ENCODE measurements around the gene DACT1.
"Not testable (repeated sequence)": the region's sequence is repeated elsewhere in the genome, so short reads cannot be mapped to it uniquely, and the experiment has no call there.

Gene DACT1, protein sequence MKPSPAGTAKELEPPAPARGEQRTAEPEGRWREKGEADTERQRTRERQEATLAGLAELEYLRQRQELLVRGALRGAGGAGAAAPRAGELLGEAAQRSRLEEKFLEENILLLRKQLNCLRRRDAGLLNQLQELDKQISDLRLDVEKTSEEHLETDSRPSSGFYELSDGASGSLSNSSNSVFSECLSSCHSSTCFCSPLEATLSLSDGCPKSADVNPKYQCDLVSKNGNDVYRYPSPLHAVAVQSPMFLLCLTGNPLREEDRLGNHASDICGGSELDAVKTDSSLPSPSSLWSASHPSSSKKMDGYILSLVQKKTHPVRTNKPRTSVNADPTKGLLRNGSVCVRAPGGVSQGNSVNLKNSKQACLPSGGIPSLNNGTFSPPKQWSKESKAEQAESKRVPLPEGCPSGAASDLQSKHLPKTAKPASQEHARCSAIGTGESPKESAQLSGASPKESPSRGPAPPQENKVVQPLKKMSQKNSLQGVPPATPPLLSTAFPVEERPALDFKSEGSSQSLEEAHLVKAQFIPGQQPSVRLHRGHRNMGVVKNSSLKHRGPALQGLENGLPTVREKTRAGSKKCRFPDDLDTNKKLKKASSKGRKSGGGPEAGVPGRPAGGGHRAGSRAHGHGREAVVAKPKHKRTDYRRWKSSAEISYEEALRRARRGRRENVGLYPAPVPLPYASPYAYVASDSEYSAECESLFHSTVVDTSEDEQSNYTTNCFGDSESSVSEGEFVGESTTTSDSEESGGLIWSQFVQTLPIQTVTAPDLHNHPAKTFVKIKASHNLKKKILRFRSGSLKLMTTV

DNA sequence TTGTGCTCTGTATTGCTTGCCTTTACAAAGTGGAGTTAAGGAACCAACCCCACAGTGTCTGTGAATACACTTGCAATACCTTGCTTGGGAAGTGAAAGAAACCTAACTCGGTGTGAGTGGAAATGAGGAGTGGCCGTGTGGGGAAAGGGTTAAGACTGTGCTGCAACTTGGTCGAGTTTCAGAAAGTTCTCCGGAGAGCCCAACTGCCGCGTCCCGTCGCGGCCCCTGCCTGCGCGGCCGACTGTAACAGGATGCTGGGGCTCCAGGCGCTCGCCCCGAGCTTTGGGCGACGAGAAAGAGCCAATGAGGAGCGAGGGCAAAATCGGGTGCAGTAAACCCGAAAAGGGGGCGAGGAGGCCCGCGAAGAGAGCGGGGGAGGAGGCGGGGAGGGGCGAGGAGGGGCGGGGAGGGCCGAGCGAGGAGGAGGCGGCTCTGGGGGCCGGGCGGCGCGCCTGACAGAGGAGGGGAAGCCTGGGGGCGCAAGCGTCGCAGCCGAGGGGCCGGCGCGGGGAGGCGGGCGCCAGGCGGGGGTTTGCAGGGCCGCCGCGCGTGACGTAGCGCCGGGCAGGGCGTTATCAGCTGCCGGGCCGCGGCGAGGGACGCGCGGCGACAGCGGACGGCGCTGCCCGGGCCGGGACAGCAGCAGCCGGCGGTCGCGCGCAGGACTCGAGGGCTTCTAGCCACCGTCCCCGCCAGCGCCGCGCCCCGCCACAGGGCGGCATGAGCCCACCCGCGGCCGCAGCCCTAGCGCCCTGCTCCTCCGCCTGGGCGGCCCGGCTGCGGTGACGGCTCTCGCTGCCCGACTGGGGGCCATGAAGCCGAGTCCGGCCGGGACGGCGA is at the start of gene DACT1:
Gene DACT1 (plus strand): TSS at position 572 of the 840 bp plus-strand sequence. CDS start 241 bp downstream, at position 813.
- peak; percentile 54 for DNase-seq

DNA sequence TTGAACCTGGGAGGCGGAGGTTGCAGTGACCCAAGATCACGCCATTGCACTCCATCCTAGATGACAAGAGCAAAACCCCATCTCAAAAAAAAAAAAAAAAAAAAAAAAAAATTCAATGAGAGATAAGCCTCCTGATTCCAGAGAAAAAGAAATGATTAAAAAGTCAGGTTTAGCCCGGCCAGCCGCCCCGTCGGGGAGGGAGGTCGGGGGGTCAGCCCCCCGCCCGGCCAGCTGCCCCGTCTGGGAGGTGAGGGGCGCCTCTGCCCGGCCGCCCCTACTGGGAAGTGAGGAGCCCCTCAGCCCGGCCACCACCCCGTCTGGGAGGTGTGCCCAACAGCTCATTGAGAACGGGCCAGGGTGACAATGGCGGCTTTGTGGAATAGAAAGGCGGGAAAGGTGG is 49.4 kb upstream of the DACT1 start:
- not testable (repeated sequence) for DNase-seq

DNA sequence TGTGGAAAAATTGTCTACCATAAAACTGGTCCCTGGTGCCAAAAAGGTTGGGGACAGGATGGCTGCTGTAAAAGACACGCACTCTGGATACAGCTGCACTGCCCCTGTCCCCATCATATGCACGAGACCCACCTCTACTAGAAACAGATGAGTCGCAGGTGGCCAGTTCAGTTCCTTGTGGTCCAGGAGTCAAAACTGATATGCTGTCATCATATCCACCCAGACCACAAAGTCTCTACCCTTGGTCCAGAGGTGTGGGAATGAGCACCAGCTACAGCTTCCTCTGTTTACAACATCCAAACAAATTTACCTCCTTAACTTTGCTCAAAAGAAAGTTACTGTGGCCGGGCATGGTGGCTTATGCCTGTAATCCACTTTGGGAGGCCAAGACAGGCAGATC is 43.8 kb upstream of the DACT1 start:
- no peak for DNase-seq

DNA sequence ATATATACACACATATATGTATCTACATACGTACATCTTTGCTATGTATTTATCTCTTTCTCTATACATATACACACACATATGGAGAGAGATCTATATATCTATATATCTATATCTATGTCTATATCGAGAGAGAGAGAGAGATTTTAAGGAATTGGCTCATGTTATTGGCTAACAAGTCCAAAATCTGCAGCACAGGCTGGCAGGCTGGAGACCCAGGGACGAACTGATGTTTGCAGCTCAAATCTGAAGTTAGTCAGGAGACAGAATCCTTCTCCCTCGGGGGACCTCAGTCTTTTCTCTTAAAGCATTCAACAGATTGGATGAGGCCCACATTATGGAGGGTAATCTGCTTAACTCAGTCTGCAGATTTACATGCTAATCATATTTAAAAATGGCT is 40.7 kb upstream of the DACT1 start:
- no peak for DNase-seq

DNA sequence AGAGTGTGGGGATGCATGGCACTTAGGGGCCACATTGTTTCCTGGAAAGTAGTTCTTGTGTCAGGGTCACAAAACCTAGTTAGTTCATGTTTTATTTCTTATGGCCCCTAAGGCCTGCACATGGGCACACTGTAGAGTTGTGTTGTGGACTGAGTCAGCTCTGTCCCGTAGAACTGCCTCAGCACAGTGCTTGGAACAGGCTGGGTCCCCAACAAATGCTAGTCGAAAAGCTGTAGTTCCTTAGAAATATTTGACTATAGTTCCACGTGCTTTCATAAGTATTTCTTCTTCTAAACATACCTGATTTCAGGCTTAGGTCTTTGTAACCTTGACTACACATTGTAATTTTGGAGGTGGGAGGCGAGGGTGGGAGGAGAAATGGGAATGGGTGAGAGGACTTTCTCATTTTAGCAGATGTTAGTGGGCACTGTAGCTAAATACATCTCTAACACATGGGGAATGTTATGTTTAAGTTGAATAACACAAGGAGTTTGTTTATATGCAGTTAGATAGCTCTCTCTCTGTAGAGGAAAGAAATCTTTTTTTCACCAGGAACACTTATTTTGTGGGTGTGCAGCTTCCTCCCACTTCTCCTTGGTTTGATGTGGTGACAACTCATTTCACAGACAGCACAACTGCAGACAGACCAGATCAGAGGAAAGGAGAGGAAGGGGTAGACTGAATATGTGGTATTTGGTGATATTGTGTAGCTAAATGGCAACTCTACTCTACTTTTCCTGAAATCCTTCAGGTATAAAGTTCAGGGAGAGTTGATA is 39.5 kb upstream of the DACT1 start:
- DNase-seq = no peak

DNA sequence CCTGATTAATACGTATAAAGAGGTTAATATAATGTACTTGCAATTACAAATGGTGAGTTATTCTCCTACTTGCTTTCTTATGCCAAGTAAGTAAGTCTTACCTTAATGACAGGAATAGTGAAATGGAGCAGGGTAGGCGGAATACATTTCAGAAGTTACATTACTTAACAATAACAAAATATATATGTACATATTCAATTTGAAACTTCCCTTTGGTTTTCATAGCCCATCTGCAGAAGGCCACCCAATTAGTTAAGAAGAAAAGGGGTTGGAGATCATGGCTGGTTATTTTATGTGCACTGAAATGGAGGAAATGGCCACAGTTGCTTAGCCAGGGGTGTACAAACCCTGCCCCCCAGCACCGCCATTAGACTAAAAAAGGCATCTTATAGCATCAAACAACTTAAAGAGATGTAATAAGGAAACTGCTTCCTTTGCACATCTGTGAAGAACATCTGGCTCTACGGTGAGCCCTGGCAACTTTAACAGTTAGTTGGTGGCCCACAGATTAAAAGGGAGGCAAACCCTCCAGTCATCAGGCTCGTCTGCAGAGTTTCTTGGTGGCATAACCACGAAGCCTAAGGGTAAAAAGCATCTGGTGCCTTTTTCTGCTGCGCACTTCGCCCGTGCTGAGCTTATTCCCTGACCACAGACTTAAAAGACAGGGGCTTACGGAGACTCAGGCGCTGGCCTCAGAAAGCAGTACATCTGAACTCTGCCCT is 38.8 kb upstream of the DACT1 start:
- no peak for DNase-seq

DNA sequence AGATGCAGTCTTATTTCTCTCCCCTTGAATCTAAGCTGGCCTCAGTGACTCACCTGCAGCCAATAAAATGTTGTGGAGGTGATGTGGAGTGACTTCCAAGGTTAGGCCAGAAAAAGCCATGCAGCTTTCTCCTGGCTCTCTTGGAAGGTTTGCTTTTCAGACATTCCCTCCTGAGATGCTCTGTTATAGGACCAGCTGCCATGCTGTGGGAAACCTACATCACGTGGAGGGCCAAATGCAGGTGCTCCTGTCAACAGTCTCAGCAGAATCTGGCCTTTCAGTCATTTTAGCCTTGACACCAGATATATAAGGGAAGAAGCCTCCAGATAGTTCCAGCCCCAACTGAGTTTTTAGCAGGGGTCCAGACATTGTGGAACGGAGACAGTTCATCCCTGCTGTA is 38.1 kb upstream of the DACT1 start:
- DNase-seq = no peak

DNA sequence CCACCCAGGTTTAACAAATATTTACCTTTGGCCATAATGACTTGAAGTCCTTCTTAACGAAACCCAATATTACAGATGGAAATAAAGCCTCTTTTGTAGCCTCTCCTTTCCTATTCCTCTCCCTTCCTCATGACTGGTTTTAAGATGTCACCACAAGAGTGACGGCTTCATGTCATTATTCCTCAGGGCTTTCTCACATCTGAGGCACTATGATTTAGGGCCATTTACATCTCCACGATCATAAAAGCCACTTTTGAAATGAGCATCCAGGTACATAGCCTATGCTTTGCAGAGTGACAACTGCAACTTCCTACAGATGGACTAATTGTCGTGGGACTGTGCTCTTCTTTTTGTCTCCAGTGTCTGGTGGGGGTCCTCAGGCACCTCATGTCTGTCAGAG is 32.3 kb upstream of the DACT1 start:
- DNase-seq = no peak

DNA sequence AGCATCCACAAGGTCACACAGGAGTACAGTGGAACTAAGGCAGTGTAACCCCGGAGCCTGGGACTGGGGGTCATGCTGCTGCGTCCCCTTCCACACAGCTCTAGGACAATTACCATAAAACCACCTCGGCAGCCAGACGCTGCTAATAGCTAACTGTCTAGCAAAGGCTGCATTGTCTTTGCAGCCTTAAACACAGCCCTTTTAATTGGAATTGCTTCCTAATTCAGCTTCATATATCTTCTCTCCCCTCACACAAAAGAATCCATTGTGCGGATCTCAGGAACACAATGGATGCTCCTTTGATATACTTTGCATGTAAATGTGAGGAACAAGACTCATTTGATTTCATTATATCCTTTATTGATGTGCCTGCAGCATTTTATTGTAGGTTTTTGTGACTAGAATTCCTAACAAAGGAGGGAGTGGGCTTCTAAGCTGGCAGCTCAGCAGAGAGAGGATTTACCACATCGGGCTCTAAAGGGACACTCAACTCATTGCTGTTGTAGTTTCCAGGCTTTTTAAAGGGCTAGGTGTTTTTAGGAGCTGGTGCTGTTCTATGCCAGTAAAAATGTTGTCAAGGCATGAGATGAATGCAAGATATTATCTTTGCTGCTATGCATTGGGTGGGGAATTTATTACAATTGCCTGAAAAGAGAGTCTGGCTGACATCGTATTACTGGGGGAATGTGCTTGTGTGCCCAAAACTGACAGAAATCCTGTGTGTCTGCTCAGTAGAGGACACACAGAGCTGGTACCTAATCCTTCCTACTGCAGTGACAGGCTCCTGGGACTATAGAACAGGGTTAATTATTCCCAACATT is 30.4 kb upstream of the DACT1 start:
- DNase-seq = no peak

DNA sequence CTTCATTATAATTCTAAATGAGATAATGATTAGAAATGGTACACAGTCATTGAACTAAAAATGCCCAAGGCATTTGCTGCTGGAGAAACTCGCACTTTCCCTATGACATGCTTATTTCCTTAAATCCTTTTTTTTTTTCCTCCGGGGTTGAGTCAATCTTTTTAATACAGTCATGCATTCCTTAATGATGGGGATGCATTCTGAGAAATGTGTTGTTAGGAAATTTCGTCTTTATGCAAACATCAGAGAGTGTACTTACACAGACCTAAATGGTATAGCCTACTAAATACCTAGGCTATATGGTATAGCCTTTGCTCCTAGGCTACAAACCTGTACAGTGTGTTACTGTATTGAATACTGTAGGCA is 29.8 kb upstream of the DACT1 start:
- peak; percentile 72 for DNase-seq

DNA sequence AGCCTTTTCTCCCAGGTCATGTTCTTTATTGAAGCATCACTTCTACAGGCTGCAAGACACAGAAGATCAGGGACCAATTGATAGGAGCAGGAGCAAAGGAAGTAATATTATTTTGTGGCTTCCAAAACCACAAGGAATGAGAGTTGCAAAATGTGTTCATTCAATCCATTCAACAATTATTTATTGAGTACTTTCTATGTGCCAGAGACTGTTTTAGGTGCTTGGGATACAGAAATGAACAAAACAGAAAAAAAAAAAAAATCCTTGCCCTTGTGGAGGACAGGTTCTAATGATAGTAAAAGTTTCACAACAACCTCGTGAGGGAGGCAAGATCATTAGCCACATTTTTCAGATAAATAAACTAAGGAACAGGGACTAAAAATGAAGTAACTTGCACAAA is 20.1 kb upstream of the DACT1 start:
- DNase-seq = peak; percentile 23

DNA sequence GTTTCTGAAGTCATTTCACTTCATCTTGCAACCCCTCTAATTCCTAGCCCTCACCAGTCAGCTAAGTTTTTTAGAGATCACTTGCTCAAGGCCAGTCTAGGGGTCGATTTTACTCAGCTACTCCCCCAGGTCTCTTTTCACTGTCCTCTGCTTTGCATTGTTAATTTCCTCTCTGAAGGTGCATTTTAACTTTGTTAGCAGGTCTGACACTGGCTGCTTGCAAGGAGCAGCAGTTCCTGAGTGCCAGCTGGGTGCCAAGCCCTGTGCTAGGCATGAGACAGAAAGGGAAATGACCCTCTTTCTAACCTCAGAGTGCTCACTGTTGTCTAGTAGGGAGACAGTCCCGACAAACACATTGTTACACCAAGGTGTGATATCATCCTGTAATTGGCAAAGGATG is 17.8 kb upstream of the DACT1 start:
- no peak for DNase-seq

DNA sequence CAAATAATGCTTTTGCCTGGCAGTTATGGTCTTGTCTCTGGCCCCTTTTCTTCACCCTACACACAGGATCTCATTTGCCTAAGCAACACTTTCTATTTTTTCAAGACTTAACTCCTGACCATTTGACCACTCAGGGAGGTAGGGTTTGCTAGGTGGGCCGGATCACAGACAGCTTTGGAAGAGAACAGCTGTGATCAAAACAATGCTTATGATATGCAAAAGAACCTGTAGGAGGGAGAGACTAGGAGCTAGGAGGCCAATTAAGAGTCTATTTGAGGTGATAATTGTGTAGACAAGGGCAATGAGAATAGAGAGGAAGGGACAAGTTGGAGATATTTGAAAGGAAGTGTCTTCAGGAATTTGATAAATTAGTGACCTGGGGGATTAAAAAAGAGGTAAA is 12.3 kb upstream of the DACT1 start:
- no peak for DNase-seq

DNA sequence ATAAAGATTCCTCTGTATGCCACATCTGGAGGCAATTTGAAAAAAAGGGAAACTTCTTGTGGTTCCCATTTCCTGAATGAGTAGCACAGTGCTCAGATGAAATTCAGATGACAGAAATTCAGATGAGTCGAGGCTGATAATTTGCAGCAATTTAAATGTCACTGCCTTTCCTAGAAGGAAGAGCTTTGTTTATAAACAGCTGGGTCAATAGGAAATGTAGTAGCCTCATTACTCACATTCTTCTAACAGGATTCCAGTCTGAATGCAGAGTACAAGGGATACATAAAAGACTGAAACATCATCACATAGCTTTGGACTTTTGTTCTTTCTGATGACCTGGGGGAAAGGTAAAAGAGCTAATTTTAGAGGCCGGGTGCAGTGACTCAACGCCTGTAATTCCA is 11.3 kb upstream of the DACT1 start:
- peak; percentile 79 for DNase-seq

DNA sequence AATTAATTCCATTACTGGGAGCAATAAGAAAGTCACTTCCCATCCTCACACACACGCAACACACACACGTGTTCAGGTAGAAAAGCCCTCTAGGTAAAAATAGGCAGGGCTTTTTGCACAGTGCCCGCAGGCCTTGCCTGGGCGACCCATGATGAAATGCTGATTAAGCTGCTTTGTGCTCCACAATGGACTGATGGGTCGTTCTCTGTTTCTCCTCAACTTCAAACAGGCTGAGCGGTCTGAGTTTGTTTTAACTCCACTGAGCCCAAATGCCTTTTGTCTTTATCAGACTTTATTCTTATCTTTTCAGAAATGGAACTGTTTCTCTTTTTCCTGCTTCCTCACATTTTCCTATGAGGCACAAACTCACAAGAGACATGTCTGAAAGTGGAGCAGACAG is 9.4 kb upstream of the DACT1 start:
- DNase-seq = no peak

DNA sequence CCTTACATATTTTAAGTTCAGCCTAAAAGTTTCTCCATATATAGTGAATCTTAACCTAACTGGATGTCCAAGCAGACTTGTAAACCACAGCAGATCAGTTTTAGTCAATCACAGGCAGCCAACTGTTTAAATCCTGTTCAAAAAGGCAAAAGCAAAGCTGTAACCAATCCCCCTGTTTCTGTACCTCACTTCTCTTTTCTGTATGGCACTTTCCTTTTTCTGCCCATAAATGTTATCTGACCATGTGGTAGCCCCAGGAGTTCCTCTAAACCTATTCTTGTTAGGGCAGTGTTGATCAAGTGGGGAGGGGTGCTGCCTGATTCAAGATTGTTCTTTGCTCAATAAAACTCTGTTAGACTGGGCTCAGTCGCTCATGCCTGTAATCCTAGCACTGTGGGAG is 8.5 kb upstream of the DACT1 start:
- no peak for DNase-seq

DNA sequence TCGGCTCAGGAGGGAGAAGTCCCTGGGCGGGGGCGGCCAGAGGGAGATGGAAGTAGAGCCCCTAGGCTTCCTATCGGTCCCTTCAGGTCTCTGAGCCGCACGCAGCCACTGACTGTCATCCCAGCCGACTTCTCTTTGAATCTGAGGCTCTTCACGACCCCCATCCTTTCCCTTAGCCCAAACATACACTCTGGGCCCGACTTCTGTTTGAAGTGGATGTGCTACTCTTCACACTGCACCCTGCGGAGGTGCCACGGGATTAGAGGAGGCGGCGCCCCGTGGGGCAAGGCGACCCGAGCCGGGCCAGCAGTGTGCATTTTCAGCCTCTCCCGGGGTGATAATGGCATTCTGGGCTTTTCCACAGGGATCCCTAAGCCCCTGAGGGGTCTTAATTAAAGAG is 6.0 kb upstream of the DACT1 start:
- no peak for DNase-seq

DNA sequence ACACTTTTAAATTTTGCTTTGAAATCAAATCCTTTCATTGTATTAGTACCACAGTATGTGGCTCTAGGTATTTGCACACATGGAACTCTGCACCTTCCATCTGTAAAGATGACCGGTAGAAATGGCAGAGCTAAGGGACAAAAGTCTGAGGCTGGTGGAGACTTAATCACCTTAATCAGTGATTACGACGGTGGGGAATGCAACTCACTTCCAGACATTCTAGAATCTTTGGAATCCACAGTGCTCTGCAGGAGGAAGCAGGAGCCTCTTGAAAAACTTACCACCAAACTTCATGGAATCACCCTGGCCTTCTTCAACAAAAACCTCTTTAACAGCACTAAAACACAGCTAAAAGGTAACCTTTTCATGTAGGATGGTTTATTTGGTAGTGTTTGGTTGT is 3.9 kb upstream of the DACT1 start:
- no peak for DNase-seq

DNA sequence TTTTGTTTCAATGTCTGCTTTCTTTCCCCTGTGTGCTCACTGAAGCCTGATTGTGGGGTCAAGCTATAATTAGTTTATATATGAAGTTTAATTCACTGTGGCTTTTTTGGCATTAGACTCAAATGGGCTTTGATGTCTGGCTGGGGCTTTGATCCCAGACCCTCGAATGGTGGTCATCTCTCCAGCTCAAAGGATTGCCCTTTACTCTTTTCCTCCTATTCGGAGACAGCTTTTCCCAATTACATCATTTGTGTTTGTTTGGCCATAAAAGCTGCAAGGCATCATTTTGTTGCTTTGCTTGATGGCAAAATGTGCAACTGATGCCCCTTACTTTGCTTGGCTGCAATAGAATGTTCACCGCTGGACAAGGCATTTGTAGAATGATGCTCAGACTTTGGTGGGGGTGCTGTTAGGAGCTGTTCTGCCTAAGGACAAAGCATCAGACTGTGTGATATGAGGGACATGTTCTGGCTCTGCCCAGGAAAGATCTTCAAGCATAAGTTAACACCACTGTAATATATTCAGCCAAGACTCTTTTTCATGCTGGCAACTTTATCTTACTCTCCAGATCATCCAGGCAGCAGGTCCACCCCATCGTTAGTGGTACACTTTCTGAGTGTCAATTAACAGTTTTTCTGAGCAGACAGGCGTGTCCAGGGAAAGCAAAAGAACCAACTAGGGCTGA is 3.2 kb upstream of the DACT1 start:
- no peak for DNase-seq

DNA sequence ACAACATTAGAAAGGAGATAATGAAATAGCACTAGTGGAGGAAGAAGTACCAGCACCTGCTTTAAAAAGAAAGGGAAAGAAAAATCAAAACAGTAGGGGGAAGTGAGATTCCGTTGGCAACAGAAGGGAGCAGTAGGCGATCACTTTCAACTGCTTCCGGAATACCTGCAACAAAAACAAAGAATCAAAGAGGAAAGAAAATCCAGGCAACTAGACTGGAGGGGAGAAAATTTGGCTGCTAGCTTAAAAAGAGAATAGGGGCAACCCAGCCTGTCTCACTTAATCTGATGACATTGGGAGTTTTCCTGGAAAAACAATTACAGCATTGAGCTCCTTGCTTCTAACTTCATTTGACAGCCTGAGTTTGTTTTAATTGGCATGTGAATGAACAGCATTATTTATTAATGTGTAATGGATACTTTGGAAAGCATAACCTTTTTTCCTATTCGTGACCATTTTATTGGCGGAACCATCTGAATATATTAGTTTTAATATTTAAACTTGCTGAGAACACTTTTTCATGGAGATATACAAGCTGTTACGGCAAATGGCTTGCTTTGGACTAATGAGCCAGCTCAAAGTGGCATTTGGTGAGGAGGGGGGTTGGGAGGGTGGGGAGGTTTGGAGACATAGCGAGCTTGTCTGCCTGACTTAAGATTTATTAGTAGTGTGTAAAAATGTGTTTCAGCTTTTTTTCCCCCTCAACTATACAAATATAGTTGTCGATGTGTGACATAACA is 2.5 kb upstream of the DACT1 start:
- no peak for DNase-seq
